Mesodermal cell (in vitro differentiated cells): ENCODE results near the gene DPEP1.
A peak's percentile ranks its signal among the peaks of the same experiment; 100 is the strongest.

ENCODE experiments used
- H3K27ac ChIP-seq: 2 replicates; pipeline ENCODE4 v1.7.0; 2013; ENCODE audit warnings: mild to moderate bottlenecking, low read depth, low read length, moderate library complexity; ENCODE audit not compliant: severe bottlenecking
- H3K36me3 ChIP-seq: 2 replicates; pipeline ENCODE4 v1.7.1; 2013; ENCODE audit warnings: mild to moderate bottlenecking, low read length, moderate library complexity; ENCODE audit not compliant: control insufficient read depth, insufficient read depth
- H3K4me1 ChIP-seq: one replicate; pipeline ENCODE4 v1.7.1; 2013; ENCODE audit warnings: mild to moderate bottlenecking, low read length; ENCODE audit not compliant: insufficient read depth, control insufficient read depth, poor library complexity, severe bottlenecking
- H3K4me3 ChIP-seq: 2 replicates; pipeline ENCODE4 v1.7.0; 2013; ENCODE audit warnings: low read length, control low read depth, mild to moderate bottlenecking; ENCODE audit not compliant: insufficient read depth, poor library complexity, severe bottlenecking; ENCODE audit errors: extremely low read depth
- H3K9me3 ChIP-seq: 2 replicates; pipeline ENCODE4 v1.7.1; 2013; ENCODE audit warnings: mild to moderate bottlenecking, low read length, moderate library complexity; ENCODE audit not compliant: control insufficient read depth
- WGBS, 2 experiments: methylation state at CpG; one replicate each; pipeline ENCODE4 v1.1.5; 2013; ENCODE audit warnings: missing lambda C conversion rate in 2 of 2; ENCODE audit not compliant: insufficient coverage in 2 of 2; 5-methylcytosine and 5-hydroxymethylcytosine counted together

The DPEP1 gene

DNA sequence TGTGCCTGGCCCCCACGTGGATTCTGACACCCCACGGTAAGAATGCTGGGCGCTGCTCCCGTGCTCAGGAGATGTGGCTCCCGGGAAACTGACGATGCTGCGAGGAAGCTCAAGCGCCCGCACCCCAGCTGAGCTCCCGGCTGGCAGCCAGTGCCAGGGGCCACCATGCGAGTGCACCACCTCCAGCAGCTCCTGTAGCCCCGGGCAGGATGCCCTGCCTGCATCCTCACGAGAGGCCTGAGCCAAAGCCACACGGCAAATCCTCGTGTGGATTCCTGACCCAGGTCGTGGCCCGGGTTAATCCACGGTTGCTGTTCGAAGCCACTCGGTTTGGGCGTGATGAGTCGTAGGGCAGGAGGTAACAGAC lies 11.6 kb upstream of the DPEP1 start:
- H3K27ac ChIP-seq, result peak overlapping the region; percentile 62
- 66 to 67% methylated on average over 21 to 22 of the region's 22 CpGs for WGBS, 2 experiments

GRCh38 chr16:89602273-89602951 lies 11.0 kb upstream of the DPEP1 start:
- Histone ChIP-seq H3K4me1 (peaks cover 11% of the 10 kb centered on the region), H3K9me3 (no peaks in the 10 kb centered on the region), H3K4me3 (no peak overlapping the region), H3K27ac (peak overlapping the region; percentile 62), H3K36me3 (no peaks in the 10 kb centered on the region)
- 2 to 10% methylated on average over 8 to 18 of the region's 22 CpGs for WGBS, 2 experiments

More for the DNA sequence above, 11.6 kb upstream of the DPEP1 start:
- no peaks in the 10 kb centered on the region for H3K36me3 ChIP-seq
- H3K9me3 ChIP-seq, result no peaks in the 10 kb centered on the region
- H3K4me1 ChIP-seq, result peaks cover 11% of the 10 kb centered on the region
- H3K4me3 ChIP-seq, result no peak overlapping the region

DNA sequence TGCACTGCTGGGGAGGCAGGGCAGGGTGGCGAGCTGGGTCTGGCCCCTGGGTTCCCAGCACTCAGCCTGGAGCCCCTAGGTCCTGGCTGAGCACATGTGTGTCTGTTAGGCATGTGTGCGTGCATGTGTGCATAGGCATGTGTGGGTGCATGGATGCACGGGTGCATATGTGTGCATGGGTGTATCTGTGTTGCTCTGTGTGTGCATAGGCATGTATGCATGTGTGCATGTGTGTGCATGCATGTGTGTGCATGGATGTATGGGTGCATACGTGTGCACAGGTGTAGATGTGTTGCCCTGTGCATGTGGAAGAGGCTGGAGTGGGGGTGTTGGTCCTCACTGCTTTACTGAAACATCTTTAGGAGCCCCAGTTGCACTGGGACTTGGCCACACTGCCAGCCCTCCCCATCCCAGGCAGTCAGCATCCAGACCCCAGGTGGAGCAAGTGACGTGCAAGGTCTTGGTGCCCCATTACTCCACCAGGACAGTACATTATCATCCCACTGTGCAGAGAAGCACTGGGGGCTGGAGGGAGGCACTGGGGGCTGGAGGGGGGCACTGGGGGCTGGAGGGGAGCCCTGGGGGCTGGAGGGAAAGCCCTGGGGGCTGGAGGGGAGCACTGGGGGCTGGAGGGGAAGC lies 10.4 kb upstream of the DPEP1 start:
- H3K36me3 ChIP-seq, result no peaks in the 10 kb centered on the region
- peaks cover 14% of the 10 kb centered on the region for H3K4me1 ChIP-seq
- H3K9me3 ChIP-seq, result no peaks in the 10 kb centered on the region
- no peak overlapping the region for H3K4me3 ChIP-seq
- peak overlapping the region; percentile 62 for H3K27ac ChIP-seq
- 62 to 77% methylated on average over 4 of the region's 5 CpGs for WGBS, 2 experiments

DNA sequence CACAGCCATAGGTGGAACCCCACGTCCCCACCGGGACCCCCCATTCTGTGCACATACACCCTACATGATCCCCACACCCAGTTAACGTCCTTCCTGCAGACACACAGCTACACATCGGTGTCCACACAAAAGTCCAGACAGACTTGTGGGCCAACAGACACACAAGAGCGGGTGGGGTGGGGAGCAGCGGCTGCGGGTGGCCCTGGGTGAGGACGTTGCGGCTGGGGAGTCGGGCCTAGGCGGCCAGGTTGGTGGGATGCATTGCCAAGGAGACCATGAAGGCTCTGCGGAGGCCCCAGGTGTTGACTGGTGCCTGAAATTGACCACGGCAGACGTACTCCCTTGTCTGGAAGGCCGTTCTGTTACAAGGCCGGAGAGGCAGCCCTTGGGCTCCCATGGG lies 8.7 kb upstream of the DPEP1 start:
- no peaks in the 10 kb centered on the region for H3K36me3 ChIP-seq
- 87 to 94% methylated on average over 14 to 16 of the region's 16 CpGs for whole genome bisulfite sequencing, 2 experiments
- peaks cover 14% of the 10 kb centered on the region for H3K4me1 ChIP-seq
- H3K27ac ChIP-seq, result no peak overlapping the region
- no peaks in the 10 kb centered on the region for H3K9me3 ChIP-seq
- no peak overlapping the region for H3K4me3 ChIP-seq

DNA sequence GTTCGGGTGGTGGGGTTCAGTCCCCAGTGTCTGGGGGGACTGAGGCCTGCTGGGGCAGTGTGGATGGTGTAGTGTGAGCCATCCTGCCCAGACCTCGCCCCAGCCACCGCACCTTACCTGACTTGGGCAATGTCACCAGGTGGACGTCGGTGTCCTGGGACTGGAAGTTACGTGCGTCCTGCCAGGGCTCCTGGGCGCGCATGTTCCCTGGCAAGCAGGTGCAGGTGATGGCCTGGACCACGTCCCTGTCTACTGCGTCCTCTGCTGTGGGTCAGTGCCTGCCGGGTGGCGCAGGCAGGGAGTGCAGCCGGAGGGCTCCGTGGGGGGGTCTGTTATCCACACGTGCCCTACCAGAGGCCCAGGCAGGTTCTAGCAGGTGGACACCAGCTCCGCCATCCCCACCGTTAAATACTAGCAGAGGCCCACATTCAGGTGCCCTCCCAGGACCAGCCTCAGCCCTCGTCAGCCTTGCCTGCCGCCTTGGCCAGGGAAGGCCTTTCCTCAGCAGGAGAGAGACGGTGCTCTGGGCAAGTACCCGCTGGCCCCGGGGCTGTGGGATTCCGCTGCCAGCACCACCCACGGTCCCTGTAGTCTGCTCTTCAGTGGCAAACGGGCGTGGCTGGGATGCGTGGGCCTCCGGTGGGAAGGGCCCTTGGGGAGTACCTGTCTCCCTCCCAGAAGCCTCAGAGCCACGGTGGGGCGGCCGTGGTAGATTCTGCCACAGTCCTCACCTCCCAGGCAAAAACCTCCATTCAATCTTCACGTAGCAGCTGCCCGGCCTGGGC lies 8.1 kb upstream of the DPEP1 start:
- Histone ChIP-seq H3K27ac (no peak overlapping the region), H3K36me3 (no peaks in the 10 kb centered on the region), H3K4me1 (peaks cover 12% of the 10 kb centered on the region), H3K9me3 (no peaks in the 10 kb centered on the region), H3K4me3 (no peak overlapping the region)
- WGBS, 2 experiments, result 92 to 94% methylated on average over 33 to 34 of the region's 34 CpGs

GRCh38 chr16:89606006-89606405 lies 7.4 kb upstream of the DPEP1 start:
- Histone ChIP-seq H3K27ac (no peak overlapping the region), H3K4me3 (no peak overlapping the region), H3K9me3 (no peaks in the 10 kb centered on the region), H3K36me3 (no peaks in the 10 kb centered on the region), H3K4me1 (peaks cover 12% of the 10 kb centered on the region)
- WGBS, 2 experiments, result 86 to 87% methylated on average over 9 of the region's 9 CpGs

- no peaks in the 10 kb centered on the region for H3K36me3 ChIP-seq
- no peak overlapping the region for H3K27ac ChIP-seq
- H3K4me1 ChIP-seq, result peaks cover 9% of the 10 kb centered on the region
- H3K9me3 ChIP-seq, result no peaks in the 10 kb centered on the region
- WGBS, 2 experiments, result 85 to 96% methylated on average over 9 of the region's 9 CpGs
- no peak overlapping the region for H3K4me3 ChIP-seq
Observed at GRCh38 chr16:89607453-89607852, 6.0 kb upstream of the DPEP1 start.

DNA sequence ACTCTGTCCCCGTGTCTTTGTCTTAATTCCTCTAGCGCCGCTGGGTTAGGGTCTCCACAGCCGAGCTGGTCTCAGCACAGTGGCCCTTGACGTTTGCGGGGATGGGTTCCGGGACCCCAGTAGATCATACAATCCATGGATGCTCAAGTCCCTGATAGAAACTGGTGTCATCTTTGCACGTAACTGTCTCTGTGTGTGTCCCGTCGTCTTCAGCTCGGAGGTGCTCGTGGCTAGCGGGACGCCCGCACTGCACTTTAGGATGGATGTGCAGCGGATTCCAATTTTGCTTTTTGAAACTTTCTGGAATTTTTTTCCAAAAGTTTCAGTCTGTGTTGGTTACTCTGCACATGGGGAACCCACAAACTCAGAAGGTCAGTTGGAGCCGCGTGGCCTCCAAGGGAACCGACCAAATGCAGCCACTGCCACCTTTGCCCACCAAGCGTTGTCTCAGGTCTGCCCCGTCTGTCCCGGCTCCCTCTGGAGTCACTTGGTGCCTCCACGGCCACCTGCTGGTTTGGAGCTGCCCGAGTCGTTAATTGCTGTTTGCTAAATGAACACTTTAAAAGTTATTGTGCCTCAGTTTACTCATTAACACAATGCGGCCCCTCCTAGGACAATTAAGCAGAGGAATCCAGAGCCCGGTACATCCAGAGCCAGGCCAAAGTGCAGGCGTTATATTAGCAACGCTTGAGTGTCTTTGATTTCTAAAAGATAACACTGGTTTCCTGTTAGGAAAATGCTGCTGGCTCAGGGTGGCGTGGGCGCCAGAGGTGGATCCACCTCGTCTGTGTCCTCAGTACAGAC lies 5.3 kb upstream of the DPEP1 start:
- Histone ChIP-seq H3K36me3 (no peaks in the 10 kb centered on the region), H3K4me3 (no peak overlapping the region), H3K27ac (no peak overlapping the region), H3K4me1 (peaks cover 4% of the 10 kb centered on the region), H3K9me3 (no peaks in the 10 kb centered on the region)
- WGBS, 2 experiments, result 95% methylated on average over 32 of the region's 32 CpGs

- Histone ChIP-seq H3K4me1 (peaks cover 4% of the 10 kb centered on the region), H3K36me3 (no peaks in the 10 kb centered on the region), H3K9me3 (no peaks in the 10 kb centered on the region), H3K4me3 (no peak overlapping the region), H3K27ac (no peak overlapping the region)
- WGBS, 2 experiments, result no CpG with 5 or more reads among the region's 1 CpG
Observed at GRCh38 chr16:89610108-89610453, 3.4 kb upstream of the DPEP1 start.

DNA sequence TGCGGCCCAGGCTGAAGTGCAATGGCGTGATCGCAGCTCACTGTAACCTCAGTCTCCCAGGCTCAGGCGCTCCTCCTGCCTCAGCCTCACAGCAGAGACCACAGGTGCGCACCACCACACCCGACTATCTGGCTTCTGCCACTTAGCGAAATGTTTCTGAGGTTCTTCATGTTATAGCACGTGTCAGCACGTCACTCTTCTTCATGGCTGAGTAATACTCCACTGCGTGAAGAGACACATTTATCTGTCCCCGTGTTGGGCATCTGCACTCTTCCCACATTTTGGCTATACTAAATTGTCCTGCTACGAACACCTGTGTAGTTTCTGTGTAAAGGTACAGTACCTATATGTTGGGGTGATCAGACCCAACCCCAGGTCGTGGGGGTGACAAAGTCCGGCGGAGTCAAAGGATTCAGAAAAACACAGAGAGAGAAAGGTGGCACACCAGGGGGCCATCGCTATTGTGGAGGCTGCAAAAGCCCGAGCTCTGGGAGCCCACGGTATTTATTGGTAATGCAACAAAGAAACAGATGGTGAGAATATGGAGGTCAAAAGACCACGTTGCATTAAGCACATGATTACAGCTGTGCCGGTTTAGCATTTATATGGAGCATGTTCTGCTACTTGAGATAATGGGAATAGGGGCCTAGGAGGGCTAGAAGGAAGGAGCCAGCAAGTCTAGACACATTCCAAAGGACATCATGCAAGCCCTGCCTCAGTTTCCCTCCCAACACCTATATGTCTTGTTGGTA lies 851 bp upstream of the DPEP1 start:
- Histone ChIP-seq H3K9me3 (no peaks in the 10 kb centered on the region), H3K36me3 (no peaks in the 10 kb centered on the region), H3K4me3 (no peak overlapping the region), H3K4me1 (peaks cover 2% of the 10 kb centered on the region), H3K27ac (no peak overlapping the region)
- 93 to 94% methylated on average over 17 to 20 of the region's 20 CpGs for WGBS, 2 experiments
